Measurements from ENCODE around the gene SH3BP2. TPM values are rescaled to one million over a fixed set of nuclear protein-coding genes. Genes with fewer than 3 reads are reported as not detected.

Gene SH3BP2
- total RNA-seq, 1 donor, result 23.3 TPM

GRCh38 chr4:2788101-2788500 is 4.8 kb upstream of the SH3BP2 start:
- no peak for DNase-seq (ENCODE audit: low read depth)
- no peak for TF ChIP-seq CTCF (IDR thresholded peaks at IDR 0.05; ENCODE audit: insufficient read depth, low read depth, low read length)
- H3K4me3 ChIP-seq (ENCODE audit: low read depth, low read length), result no peak overlapping the region

- DNase-seq (ENCODE audit: low read depth), result no peak
- TF ChIP-seq CTCF (IDR thresholded peaks at IDR 0.05; ENCODE audit: insufficient read depth, low read depth, low read length), result no peak
- no peak overlapping the region for H3K4me3 ChIP-seq (ENCODE audit: low read depth, low read length)
Measured at GRCh38 chr4:2788532-2789103, 4.3 kb upstream of the SH3BP2 start.

- H3K4me3 ChIP-seq (ENCODE audit: low read depth, low read length), result no peak overlapping the region
- TF ChIP-seq CTCF (IDR thresholded peaks at IDR 0.05; ENCODE audit: insufficient read depth, low read depth, low read length), result no peak
- DNase-seq (ENCODE audit: low read depth), result no peak
Measured at GRCh38 chr4:2789351-2789750, 3.5 kb upstream of the SH3BP2 start.

- no peak for DNase-seq (ENCODE audit: low read depth)
- no peak for TF ChIP-seq CTCF (IDR thresholded peaks at IDR 0.05; ENCODE audit: insufficient read depth, low read depth, low read length)
- no peak overlapping the region for H3K4me3 ChIP-seq (ENCODE audit: low read depth, low read length)
Measured at GRCh38 chr4:2789793-2790582, 2.9 kb upstream of the SH3BP2 start.

- TF ChIP-seq CTCF (IDR thresholded peaks at IDR 0.05; ENCODE audit: insufficient read depth, low read depth, low read length), result no peak
- no peak for DNase-seq (ENCODE audit: low read depth)
Measured at GRCh38 chr4:2790583-2791517, 2.0 kb upstream of the SH3BP2 start.

GRCh38 chr4:2791518-2792395 is 1.1 kb upstream of the SH3BP2 start:
- TF ChIP-seq CTCF (IDR thresholded peaks at IDR 0.05; ENCODE audit: insufficient read depth, low read depth, low read length), result no peak
- no peak for DNase-seq (ENCODE audit: low read depth)
- no peak overlapping the region for H3K4me3 ChIP-seq (ENCODE audit: low read depth, low read length)

More at GRCh38 chr4:2790583-2791517, 2.0 kb upstream of the SH3BP2 start:
- H3K4me3 ChIP-seq (ENCODE audit: low read depth, low read length), result no peak overlapping the region

All from fibroblast of villous mesenchyme (primary cell).